NT2/D1 (cell line): ENCODE data around the gene PHETA1.

Experiments used
- DNase-seq: peaks from one replicate; pipeline ENCODE4 v3.0.0-alpha.2; 2011; ENCODE audit warnings: low read depth, low spot score
- H3K27me3 ChIP-seq: 2 replicates; pipeline ENCODE4 v1.6.0; 2011; ENCODE audit warnings: mild to moderate bottlenecking; ENCODE audit not compliant: insufficient read length, insufficient read depth
- H3K36me3 ChIP-seq: 2 replicates; pipeline ENCODE4 v1.6.1; 2011; ENCODE audit warnings: mild to moderate bottlenecking, low read length, mixed read lengths; ENCODE audit not compliant: insufficient read depth, insufficient read length
- H3K4me1 ChIP-seq: 2 replicates; pipeline ENCODE4 v1.5.1; 2011; ENCODE audit not compliant: insufficient read depth, insufficient read length
- H3K4me3 ChIP-seq: 2 replicates; pipeline ENCODE4 v1.5.1; 2011; ENCODE audit warnings: low read depth; ENCODE audit not compliant: insufficient read length
- H3K9ac ChIP-seq: 2 replicates; pipeline ENCODE4 v1.6.0; 2011; ENCODE audit warnings: low read depth; ENCODE audit not compliant: insufficient read length
- H3K9me3 ChIP-seq: 2 replicates; pipeline ENCODE4 v1.5.1; 2011; ENCODE audit warnings: mild to moderate bottlenecking, low read length; ENCODE audit not compliant: insufficient read depth
- SUZ12 ChIP-seq: IDR thresholded peaks from 2 replicates; pipeline ENCODE4 v1.6.1; 2011; ENCODE audit not compliant: insufficient read length, insufficient read depth; ENCODE audit errors: extremely low read depth
- YY1 ChIP-seq: IDR thresholded peaks from 2 replicates; pipeline ENCODE4 v1.6.1; 2011; ENCODE audit not compliant: insufficient read length, insufficient read depth
- ZNF274 ChIP-seq: IDR thresholded peaks from 2 replicates; pipeline ENCODE4 v1.6.1; 2011; ENCODE audit warnings: mild to moderate bottlenecking, low read depth, low read length

Gene PHETA1

GRCh38 chr12:111311011-111311410 is 57.9 kb downstream of the PHETA1 start:
- H3K9me3 ChIP-seq = peaks cover 11% of the 10 kb centered on the region; the same call in 1 of the 2 replicates
- H3K9ac ChIP-seq = no peak overlapping the region
- TF ChIP-seq SUZ12 (no peak), YY1 (no peak), ZNF274 (no peak)
- peaks cover 4% of the 10 kb centered on the region for H3K4me1 ChIP-seq
- peaks cover 3% of the 10 kb centered on the region for H3K36me3 ChIP-seq
- no peak for DNase-seq
- H3K27me3 ChIP-seq = no peaks in the 10 kb centered on the region
- no peak overlapping the region for H3K4me3 ChIP-seq
